Measurements from ENCODE around the gene NR1H4.
"Not testable (repeated sequence)": the region's sequence is repeated elsewhere in the genome, so short reads cannot be mapped to it uniquely, and the experiment has no call there.

NR1H4 gene

GRCh38 chr12:100472325-100472724, 1.3 kb upstream of the NR1H4 start:
- DNase-seq (ENCODE audit: low read depth in 2 of 2): no peak

DNA sequence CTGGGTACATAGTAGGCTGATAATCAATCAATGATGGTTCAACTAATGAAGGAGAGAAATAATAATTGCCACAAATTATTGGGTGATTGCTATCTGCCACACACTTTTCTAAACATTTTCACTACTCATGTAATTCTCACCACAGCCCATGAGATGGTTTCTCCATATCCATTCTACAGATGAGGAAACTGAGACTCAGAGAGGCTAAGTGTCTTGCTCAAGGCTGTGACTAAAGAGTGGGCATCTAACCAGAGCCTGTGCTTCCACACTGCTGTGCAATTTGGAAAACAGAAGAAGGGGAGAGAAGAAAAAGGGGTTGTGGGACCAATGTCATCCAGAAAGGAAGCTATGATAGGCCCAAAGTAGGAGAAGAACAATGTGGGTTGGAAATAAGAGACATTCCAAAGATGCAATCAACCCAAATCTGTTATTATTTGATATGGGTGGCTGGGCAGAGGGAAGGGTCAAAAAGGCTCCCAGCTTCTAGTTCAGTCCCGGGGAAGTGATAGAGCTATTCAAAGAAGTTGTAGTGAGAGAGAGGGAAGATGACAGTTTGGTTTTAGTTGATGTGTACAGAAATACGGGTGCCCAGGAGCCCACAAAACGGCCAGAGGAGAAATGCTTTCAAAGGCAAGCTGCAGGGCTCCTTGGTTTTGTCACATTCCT, 483 bp upstream of the NR1H4 start:
- DNase-seq (ENCODE audit: low read depth in 2 of 2): no peak

DNA sequence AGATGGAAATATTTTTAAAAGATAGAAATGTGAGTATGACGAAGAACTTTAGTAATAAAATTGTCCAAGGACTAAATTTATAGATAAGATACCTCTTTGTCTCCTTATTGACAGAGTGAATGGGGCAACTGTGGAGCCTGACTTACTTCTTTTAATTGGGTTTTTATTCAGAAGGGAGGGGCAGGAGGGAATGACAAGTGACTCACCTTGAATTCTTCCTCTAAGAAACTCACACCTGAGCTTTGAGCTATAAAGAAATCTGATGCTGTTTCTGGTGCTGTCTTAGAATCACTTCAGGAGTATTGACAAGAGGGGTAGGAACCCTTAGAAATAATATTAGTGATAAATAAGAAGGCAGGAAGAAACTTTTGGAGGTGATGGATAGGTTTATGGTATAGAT, 951 bp downstream of the NR1H4 start:
- no peak for DNase-seq (ENCODE audit: low read depth in 2 of 2)

- no peak for DNase-seq (ENCODE audit: low read depth in 2 of 2)
Measured at GRCh38 chr12:100476013-100476751, 2.5 kb downstream of the NR1H4 start.

- DNase-seq (ENCODE audit: low read depth in 2 of 2): no peak
Measured at GRCh38 chr12:100481021-100481420, 7.4 kb downstream of the NR1H4 start.

DNA sequence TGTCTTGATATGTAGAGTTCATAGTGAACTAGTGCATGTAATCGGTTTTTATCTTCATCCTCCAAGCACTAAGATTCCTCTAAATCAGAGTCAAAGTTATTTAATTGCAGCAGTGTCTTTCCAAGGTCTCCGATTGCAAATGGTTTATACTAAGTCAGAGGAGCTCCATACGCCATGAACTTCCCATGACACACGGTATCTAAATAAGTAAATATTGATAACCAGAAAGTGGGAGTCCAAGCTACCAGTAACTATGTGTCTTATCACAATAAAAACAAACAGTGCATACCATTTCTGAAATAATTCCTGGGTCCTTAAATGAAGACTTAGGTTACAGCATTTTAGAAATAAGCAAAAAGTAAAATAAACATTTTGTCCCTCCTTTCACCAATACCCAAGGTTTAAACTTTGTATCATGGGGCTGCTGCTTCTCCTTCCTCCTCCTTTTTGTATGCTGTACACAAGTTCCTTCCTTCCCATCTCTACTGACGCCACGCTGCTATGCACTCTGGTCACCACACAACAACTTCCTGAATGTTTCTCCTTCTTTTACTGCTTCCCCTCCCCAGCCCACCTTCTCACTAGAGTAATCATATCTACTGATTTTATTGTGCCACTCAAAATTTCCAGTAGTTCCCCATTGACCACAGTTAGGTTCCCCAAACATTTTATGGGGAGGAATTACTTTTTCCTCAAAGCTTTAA, 10.7 kb downstream of the NR1H4 start:
- DNase-seq (ENCODE audit: low read depth in 2 of 2): no peak

DNA sequence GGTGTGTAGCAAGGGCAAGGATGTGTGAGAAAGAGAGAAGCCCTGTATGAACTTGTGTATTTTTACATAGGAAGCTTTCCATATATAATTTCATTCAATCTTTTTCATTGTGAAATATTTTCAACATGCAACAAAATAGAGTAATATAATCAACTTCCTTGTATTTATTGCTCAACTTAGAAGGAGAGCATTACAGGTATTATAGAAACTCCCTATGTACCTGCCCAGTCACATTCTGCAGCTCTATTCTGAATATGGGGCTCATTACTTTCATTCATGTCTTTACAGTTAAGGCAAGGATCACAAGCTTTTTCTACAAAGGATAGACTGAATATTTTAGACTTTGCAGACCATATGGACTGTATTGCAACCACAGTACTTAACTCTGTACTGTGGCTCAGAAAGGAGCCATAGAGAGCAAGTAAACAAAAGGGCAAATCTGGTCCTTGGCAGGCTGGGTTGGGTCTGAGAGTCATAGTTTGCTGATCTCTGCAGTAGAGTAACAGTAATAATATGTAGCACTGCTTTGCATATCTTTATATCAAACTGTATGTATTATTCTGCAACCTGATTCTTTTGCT, 11.3 kb downstream of the NR1H4 start:
- no peak for DNase-seq (ENCODE audit: low read depth in 2 of 2)

DNA sequence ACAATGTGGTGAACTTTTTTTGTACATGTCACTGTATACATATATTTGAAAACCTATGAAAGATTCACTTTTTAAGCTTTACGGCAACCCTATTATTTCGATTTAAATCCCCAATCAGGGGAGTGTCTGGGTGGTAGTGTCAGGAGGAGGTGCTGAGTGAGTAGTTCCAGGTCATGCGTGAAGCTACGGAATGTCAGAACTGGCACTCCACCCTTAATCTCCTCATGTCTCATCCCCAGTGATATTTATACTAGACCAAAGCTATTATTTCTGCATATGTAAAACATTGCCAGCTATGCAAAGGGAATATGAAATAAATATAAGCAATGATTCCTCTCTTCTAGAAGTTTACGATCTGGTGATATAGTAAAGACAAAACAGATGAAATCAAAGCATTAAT, 12.3 kb downstream of the NR1H4 start:
- DNase-seq (ENCODE audit: low read depth in 2 of 2): no peak

DNA sequence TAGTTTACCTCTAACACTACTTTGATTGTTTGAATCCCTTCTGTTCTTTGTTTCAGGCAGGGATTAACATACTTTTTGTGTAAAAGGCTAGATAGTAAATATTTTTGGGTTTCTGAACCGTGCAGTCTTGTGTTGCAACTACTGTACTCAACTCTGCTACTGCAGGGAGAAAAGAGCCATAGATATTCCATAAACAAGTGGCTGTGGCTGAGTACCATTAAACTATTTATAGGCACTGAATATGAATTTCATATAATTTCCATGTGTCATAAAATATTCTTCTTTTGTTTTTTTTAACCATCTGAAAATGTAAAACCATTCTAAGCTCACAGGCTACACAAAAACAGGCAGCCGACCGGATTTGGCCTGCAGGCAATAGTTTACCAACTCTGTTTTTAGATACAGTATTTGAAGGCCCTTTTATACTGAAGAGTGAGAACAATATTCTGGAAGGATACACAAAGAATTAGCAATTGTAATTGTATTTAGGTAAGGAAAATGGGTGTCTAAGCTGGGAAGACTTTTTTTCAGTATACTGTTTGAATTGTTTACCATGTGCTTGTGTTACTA, 15.7 kb downstream of the NR1H4 start:
- DNase-seq (ENCODE audit: low read depth in 2 of 2): no peak

DNA sequence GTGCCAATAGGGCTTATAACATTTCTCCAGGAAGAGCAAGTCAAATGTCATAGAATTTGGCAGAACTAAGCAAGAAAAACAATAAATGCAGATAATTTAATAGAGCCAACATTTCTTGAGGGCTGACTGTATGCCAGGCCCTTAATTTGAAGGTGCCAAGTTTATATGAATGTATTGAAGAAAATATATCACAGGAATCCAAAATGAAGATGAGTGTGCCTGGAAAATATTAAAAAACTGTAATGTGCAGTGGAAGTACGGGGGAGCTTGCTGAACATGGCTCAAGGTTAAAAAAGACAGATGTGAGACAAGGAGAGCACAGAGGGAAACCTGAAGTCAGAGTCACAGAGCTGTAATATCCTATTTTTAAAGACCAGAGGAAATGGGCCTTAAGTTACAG, 16.4 kb downstream of the NR1H4 start:
- no peak for DNase-seq (ENCODE audit: low read depth in 2 of 2)

DNA sequence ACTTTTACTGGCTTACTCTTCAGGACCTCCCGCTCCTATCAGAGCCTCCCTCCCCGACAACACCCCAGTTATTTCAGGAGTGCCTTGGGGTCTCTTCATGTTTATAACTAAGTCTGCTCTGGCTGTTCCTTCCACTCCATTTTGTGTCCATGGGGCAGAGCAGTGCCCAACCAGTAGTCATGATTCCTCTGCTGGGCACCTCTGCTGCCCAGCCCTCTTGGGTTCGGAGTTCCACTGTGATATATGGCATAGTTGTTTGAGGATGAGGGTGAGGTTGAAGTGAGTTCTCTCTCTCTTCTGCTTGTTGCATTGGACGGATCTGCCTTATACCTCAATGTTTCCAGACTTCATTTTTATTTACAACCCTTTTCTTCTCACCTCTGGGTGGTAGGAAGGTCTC, 17.4 kb downstream of the NR1H4 start:
- DNase-seq (ENCODE audit: low read depth in 2 of 2): no peak

- DNase-seq (ENCODE audit: low read depth in 2 of 2): no peak
Measured at GRCh38 chr12:100493396-100494012, 19.8 kb downstream of the NR1H4 start.

GRCh38 chr12:100494026-100494425, 20.4 kb downstream of the NR1H4 start:
- no peak for DNase-seq (ENCODE audit: low read depth in 2 of 2)

GRCh38 chr12:100494538-100494937, 20.9 kb downstream of the NR1H4 start:
- no peak for DNase-seq (ENCODE audit: low read depth in 2 of 2)

DNA sequence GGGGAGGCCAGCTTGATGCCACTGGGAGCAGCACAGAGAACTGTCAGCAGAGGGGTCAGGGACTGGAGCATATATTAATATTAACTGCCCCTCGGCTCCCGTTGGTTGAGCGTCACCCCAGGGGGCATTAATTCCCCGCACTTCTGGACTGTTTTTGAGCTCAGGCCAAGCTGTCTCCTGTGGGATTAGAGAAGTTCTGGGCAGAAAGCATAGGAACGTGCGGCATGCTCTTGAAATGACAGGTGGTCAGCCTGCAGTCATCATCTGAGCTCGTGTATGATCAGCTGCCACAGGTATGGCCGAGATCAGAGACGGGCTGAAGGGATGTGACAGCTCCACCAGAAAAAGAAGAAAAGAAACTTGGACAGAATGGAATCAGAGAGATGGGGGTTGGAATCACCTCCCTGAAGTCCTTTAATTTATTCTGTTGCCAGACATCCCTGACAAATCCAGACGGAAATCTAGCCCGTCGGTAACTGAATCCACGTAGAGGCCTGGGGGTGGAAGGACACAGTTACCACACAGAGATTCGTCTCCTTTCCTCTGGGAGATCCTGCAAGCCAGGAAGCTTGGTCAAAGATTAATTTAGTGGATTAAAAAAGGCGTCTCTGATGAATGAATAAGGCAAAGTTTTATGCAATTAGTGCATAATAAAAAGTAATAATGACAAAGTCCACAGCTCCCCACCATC, 23.6 kb downstream of the NR1H4 start:
- no peak for DNase-seq (ENCODE audit: low read depth in 2 of 2)

DNA sequence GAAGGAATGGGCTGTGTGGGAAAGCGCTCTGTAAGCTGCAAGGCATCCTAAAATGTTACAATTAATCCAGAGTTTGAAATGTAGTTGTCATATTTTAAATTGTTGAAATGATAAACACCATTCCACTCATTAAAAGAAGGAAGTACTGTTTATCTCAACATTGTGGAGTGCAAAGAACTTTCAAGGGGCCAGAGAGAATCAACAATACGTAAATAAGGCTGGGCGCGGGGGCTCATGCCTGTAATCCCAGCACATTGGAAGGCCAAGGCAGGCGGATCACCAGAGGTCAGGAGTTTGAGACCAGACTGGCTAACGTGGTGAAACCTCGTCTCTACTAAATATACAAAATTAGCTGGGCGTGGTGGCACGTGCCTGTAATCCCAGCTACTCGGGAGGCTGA, 24.5 kb downstream of the NR1H4 start:
- no peak for DNase-seq (ENCODE audit: low read depth in 2 of 2)

GRCh38 chr12:100499416-100499815, 25.8 kb downstream of the NR1H4 start:
- DNase-seq (ENCODE audit: low read depth in 2 of 2): no peak

GRCh38 chr12:100502718-100503117, 29.1 kb downstream of the NR1H4 start:
- DNase-seq (ENCODE audit: low read depth in 2 of 2): not testable (repeated sequence)

- no peak for DNase-seq (ENCODE audit: low read depth in 2 of 2)
Measured at GRCh38 chr12:100503228-100503628, 29.6 kb downstream of the NR1H4 start.

DNA sequence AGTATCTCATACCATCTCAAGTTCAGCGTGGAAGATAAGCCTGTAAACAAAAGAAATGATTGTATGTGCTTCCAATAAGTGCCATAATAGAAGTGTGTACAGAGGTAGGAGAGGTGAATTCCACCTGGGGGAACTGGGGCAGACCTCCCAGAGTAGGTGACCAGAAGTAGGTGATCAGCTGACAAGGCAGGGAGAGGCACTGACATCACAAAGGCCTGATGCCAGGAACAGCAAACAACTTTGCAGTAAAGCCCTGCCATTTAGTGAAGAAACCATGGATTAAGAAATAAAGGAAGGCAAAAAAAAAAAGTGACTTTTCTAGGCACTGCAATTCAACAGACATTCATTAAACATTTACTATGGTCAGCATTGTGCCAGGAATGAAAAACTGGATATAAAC, 31.1 kb downstream of the NR1H4 start:
- DNase-seq (ENCODE audit: low read depth in 2 of 2): no peak

- no peak for DNase-seq (ENCODE audit: low read depth in 2 of 2)
Measured at GRCh38 chr12:100508751-100509150, 35.1 kb downstream of the NR1H4 start.
